HEK293 (cell line): Measurements from ENCODE around the gene RNU1-1.

Experiments used
- CTCF ChIA-PET: fragments of 350-600 bp; formaldehyde crosslinking; extraction: SDS; loops from one replicate; lab custom pipeline; 2021; ENCODE audit warnings: antibody characterized with exemption; lab: Yijun Ruan, JAX
- POLR2A ChIA-PET: fragments of 300-600 bp; formaldehyde crosslinking; extraction: SDS; loops from one replicate; lab custom pipeline; 2020; ENCODE audit warnings: antibody characterized with exemption, inconsistent platforms; lab: Yijun Ruan, JAX
- H3K27ac ChIP-seq: fragments of 200-500 bp; sonication (Bioruptor generic); 2 replicates; pipeline ENCODE4 v1.5.1; 2014; ENCODE audit warnings: low read depth, low read length, control low read depth, inconsistent platforms; ENCODE audit errors: extremely low read depth
- H3K36me3 ChIP-seq, 2 experiments: fragments of 200-500 bp in 1 of 2; sonication (Bioruptor generic) in 1 of 2; 1 replicate in 1 of 2; 2 replicates in 1 of 2; pipeline ENCODE4 v1.5.1; 2014 to 2017; ENCODE audit warnings: inconsistent platforms in 2 of 2, low read length in 2 of 2; ENCODE audit not compliant: control insufficient read depth in 2 of 2, insufficient read depth in 1 of 2
- H3K4me1 ChIP-seq: fragments of 200-500 bp; sonication (Bioruptor generic); 2 replicates; pipeline ENCODE4 v1.5.1; 2014; ENCODE audit warnings: mild to moderate bottlenecking, low read length, inconsistent platforms; ENCODE audit not compliant: control insufficient read depth, insufficient read depth
- H3K4me3 ChIP-seq: 2 replicates; pipeline ENCODE4 v1.5.1; 2011; ENCODE audit warnings: low read depth, mild to moderate bottlenecking, control low read depth, low read length, moderate library complexity
- H3K9me3 ChIP-seq: fragments of 200-500 bp; sonication (Bioruptor generic); 2 replicates; pipeline ENCODE4 v1.5.1; 2014; ENCODE audit warnings: low read depth, low read length, inconsistent platforms; ENCODE audit not compliant: control insufficient read depth, insufficient read depth
- EGR2 ChIP-seq: fragments of 450-650 bp; formaldehyde crosslinking; IDR thresholded peaks from 2 replicates; pipeline ENCODE4 v1.5.1; 2016; ENCODE audit warnings: low read depth, missing biosample characterization, missing genetic modification characterization
- FEZF1 ChIP-seq: fragments of 450-650 bp; formaldehyde crosslinking; IDR thresholded peaks from 2 replicates; pipeline ENCODE4 v1.5.1; 2016; ENCODE audit warnings: missing biosample characterization, missing genetic modification characterization
- KLF16 ChIP-seq: fragments of 450-650 bp; formaldehyde crosslinking; IDR thresholded peaks from 2 replicates; pipeline ENCODE4 v1.5.1; 2017; ENCODE audit warnings: missing biosample characterization, missing genetic modification characterization
- MYNN ChIP-seq: fragments of 450-650 bp; formaldehyde crosslinking; IDR thresholded peaks from 2 replicates; pipeline ENCODE4 v1.5.1; 2016; ENCODE audit warnings: missing biosample characterization, missing genetic modification characterization, borderline replicate concordance
- PATZ1 ChIP-seq: fragments of 450-650 bp; formaldehyde crosslinking; IDR thresholded peaks from 2 replicates; pipeline ENCODE4 v1.5.1; 2016; ENCODE audit warnings: missing biosample characterization, missing genetic modification characterization
- REPIN1 ChIP-seq: fragments of 450-650 bp; formaldehyde crosslinking; IDR thresholded peaks from 2 replicates; pipeline ENCODE4 v1.5.1; 2017; ENCODE audit warnings: missing biosample characterization, missing genetic modification characterization, low read depth
- SALL2 ChIP-seq: fragments of 450-650 bp; formaldehyde crosslinking; IDR thresholded peaks from 2 replicates; pipeline ENCODE4 v1.5.0; 2017; ENCODE audit warnings: missing biosample characterization, mild to moderate bottlenecking, missing genetic modification characterization, borderline replicate concordance
- SETDB1 ChIP-seq: IDR thresholded peaks from one replicate; pipeline ENCODE4 v1.6.1; 2017; ENCODE audit warnings: mild to moderate bottlenecking, low read length, moderate library complexity, mixed read lengths; ENCODE audit not compliant: insufficient read length
- ZBTB20 ChIP-seq: fragments of 450-650 bp; formaldehyde crosslinking; IDR thresholded peaks from 2 replicates; pipeline ENCODE4 v1.5.1; 2016; ENCODE audit warnings: missing biosample characterization, missing genetic modification characterization
- ZFP3 ChIP-seq: fragments of 450-650 bp; formaldehyde crosslinking; IDR thresholded peaks from 2 replicates; pipeline ENCODE4 v1.5.1; 2016; ENCODE audit warnings: low read depth, missing biosample characterization, missing genetic modification characterization
- ZFP69B ChIP-seq: fragments of 450-650 bp; formaldehyde crosslinking; IDR thresholded peaks from 2 replicates; pipeline ENCODE4 v1.5.1; 2016; ENCODE audit warnings: missing biosample characterization, missing genetic modification characterization
- ZNF132 ChIP-seq: fragments of 450-650 bp; formaldehyde crosslinking; IDR thresholded peaks from 2 replicates; pipeline ENCODE4 v1.5.1; 2017; ENCODE audit warnings: missing biosample characterization, missing genetic modification characterization, borderline replicate concordance
- ZNF138 ChIP-seq: fragments of 450-650 bp; formaldehyde crosslinking; IDR thresholded peaks from 2 replicates; pipeline ENCODE4 v1.5.1; 2016; ENCODE audit warnings: missing biosample characterization, missing genetic modification characterization, borderline replicate concordance
- ZNF157 ChIP-seq: fragments of 450-650 bp; formaldehyde crosslinking; IDR thresholded peaks from 2 replicates; pipeline ENCODE4 v1.5.1; 2016; ENCODE audit warnings: missing biosample characterization, missing genetic modification characterization
- ZNF169 ChIP-seq: fragments of 450-650 bp; formaldehyde crosslinking; IDR thresholded peaks from 2 replicates; pipeline ENCODE4 v1.5.1; 2016; ENCODE audit warnings: missing biosample characterization, missing genetic modification characterization
- ZNF184 ChIP-seq: fragments of 450-650 bp; IDR thresholded peaks from 2 replicates; pipeline ENCODE4 v1.5.1; 2018; ENCODE audit warnings: missing biosample characterization, mild to moderate bottlenecking, missing genetic modification characterization
- ZNF19 ChIP-seq: fragments of 450-650 bp; formaldehyde crosslinking; IDR thresholded peaks from 2 replicates; pipeline ENCODE4; 2016; ENCODE audit warnings: missing biosample characterization, missing genetic modification characterization, low read depth
- ZNF23 ChIP-seq: fragments of 450-650 bp; formaldehyde crosslinking; IDR thresholded peaks from 2 replicates; pipeline ENCODE4 v1.5.1; 2016; ENCODE audit warnings: missing biosample characterization, missing genetic modification characterization, borderline replicate concordance
- ZNF248 ChIP-seq: fragments of 450-650 bp; formaldehyde crosslinking; IDR thresholded peaks from 2 replicates; pipeline ENCODE4 v1.5.1; 2017; ENCODE audit warnings: missing biosample characterization, missing genetic modification characterization
- ZNF311 ChIP-seq: fragments of 450-650 bp; formaldehyde crosslinking; IDR thresholded peaks from 2 replicates; pipeline ENCODE4 v1.5.1; 2017; ENCODE audit warnings: missing biosample characterization, missing genetic modification characterization, borderline replicate concordance
- ZNF571 ChIP-seq: fragments of 450-650 bp; formaldehyde crosslinking; IDR thresholded peaks from 2 replicates; pipeline ENCODE4 v1.5.0; 2017; ENCODE audit warnings: missing biosample characterization, missing genetic modification characterization
- ZNF658 ChIP-seq: fragments of 450-650 bp; formaldehyde crosslinking; IDR thresholded peaks from 2 replicates; pipeline ENCODE4; 2016; ENCODE audit warnings: missing biosample characterization, missing genetic modification characterization
- ZNF677 ChIP-seq: fragments of 450-650 bp; IDR thresholded peaks from 2 replicates; pipeline ENCODE4 v1.5.0; 2018; ENCODE audit warnings: missing biosample characterization, mild to moderate bottlenecking, missing genetic modification characterization, moderate library complexity
- ZNF704 ChIP-seq: fragments of 450-650 bp; formaldehyde crosslinking; IDR thresholded peaks from 2 replicates; pipeline ENCODE4 v1.5.1; 2016; ENCODE audit warnings: missing biosample characterization, missing genetic modification characterization
- ZNF785 ChIP-seq: fragments of 450-650 bp; formaldehyde crosslinking; IDR thresholded peaks from 2 replicates; pipeline ENCODE4 v1.5.1; 2016; ENCODE audit warnings: missing biosample characterization, missing genetic modification characterization
- ZNF830 ChIP-seq: fragments of 450-650 bp; IDR thresholded peaks from 2 replicates; pipeline ENCODE4 v1.5.0; 2018; ENCODE audit warnings: missing biosample characterization, missing genetic modification characterization, low read depth, mild to moderate bottlenecking, moderate library complexity
- ZNF837 ChIP-seq: fragments of 450-650 bp; formaldehyde crosslinking; IDR thresholded peaks from 2 replicates; pipeline ENCODE4 v1.5.1; 2016; ENCODE audit warnings: missing biosample characterization, missing genetic modification characterization
- ZSCAN23 ChIP-seq: fragments of 450-650 bp; formaldehyde crosslinking; IDR thresholded peaks from 2 replicates; pipeline ENCODE4 v1.5.1; 2016; ENCODE audit warnings: missing biosample characterization, missing genetic modification characterization
- TF ChIP-seq, protein P1 (sequence below): fragments of 450-650 bp; formaldehyde crosslinking; IDR thresholded peaks from 2 replicates; pipeline ENCODE4 v1.5.1; 2017; ENCODE audit warnings: missing biosample characterization, missing genetic modification characterization
- TF ChIP-seq, protein P2 (sequence below): fragments of 450-650 bp; formaldehyde crosslinking; IDR thresholded peaks from 2 replicates; pipeline ENCODE4 v1.5.1; 2016; ENCODE audit warnings: missing biosample characterization, missing genetic modification characterization, borderline replicate concordance

RNU1-1 gene

DNA sequence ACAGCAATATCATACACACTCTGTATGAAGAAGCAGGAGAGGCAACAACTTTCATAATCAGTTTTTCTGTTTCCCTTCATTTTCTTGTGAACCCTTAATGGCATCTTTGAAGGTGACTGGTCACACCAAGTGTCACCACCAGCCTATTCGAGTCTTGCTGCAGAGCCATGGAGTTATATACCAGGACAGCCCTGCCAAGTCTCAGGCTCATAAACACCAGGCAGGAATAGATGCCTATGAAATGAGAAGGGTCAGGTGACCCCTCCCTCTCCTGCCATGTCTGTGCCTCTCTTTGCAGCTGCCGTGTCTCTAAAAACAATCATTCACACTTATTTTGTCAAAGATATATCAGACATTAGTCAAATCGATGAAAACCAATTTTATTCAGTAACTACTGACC is 45.5 kb downstream of the RNU1-1 start:
- Histone ChIP-seq H3K36me3 (peaks cover 3 to 49% of the 10 kb centered on the region in 2 experiments; a peak in 2 of 3 replicates), H3K9me3 (no peaks in the 10 kb centered on the region), H3K4me3 (no peak overlapping the region), H3K27ac (no peak overlapping the region), H3K4me1 (no peaks in the 10 kb centered on the region)
- CTCF ChIA-PET = no interaction called here
- POLR2A ChIA-PET = no interaction called here
- TF ChIP-seq ZNF169 (tag by site-specific recombination) = no peak
- TF ChIP-seq ZNF184 (tag by site-specific recombination) = no peak
- TF ChIP-seq KLF16 (tag by site-specific recombination) = no peak
- TF ChIP-seq ZNF19 (tag by site-specific recombination) = no peak
- TF ChIP-seq, protein P1, sequence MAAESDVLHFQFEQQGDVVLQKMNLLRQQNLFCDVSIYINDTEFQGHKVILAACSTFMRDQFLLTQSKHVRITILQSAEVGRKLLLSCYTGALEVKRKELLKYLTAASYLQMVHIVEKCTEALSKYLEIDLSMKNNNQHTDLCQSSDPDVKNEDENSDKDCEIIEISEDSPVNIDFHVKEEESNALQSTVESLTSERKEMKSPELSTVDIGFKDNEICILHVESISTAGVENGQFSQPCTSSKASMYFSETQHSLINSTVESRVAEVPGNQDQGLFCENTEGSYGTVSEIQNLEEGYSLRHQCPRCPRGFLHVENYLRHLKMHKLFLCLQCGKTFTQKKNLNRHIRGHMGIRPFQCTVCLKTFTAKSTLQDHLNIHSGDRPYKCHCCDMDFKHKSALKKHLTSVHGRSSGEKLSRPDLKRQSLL (tag by site-specific recombination) = no peak
- TF ChIP-seq ZNF704 (tag by site-specific recombination) = no peak
- no peak for TF ChIP-seq ZNF830 (tag by site-specific recombination)
- no peak for TF ChIP-seq FEZF1 (tag by site-specific recombination)
- no peak for TF ChIP-seq ZBTB20 (tag by site-specific recombination)
- TF ChIP-seq EGR2 = no peak
- TF ChIP-seq, protein P2, sequence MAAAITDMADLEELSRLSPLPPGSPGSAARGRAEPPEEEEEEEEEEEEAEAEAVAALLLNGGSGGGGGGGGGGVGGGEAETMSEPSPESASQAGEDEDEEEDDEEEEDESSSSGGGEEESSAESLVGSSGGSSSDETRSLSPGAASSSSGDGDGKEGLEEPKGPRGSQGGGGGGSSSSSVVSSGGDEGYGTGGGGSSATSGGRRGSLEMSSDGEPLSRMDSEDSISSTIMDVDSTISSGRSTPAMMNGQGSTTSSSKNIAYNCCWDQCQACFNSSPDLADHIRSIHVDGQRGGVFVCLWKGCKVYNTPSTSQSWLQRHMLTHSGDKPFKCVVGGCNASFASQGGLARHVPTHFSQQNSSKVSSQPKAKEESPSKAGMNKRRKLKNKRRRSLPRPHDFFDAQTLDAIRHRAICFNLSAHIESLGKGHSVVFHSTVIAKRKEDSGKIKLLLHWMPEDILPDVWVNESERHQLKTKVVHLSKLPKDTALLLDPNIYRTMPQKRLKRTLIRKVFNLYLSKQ (tag by site-specific recombination) = no peak
- TF ChIP-seq ZNF677 (tag by site-specific recombination) = no peak
- no peak for TF ChIP-seq ZNF785 (tag by site-specific recombination)
- no peak for TF ChIP-seq ZNF311 (tag by site-specific recombination)
- TF ChIP-seq ZFP69B = no peak
- TF ChIP-seq SETDB1 = no peak
- TF ChIP-seq MYNN = no peak
- no peak for TF ChIP-seq SALL2
- TF ChIP-seq ZNF837 (tag by site-specific recombination) = no peak
- TF ChIP-seq ZNF658 (tag by site-specific recombination) = no peak

DNA sequence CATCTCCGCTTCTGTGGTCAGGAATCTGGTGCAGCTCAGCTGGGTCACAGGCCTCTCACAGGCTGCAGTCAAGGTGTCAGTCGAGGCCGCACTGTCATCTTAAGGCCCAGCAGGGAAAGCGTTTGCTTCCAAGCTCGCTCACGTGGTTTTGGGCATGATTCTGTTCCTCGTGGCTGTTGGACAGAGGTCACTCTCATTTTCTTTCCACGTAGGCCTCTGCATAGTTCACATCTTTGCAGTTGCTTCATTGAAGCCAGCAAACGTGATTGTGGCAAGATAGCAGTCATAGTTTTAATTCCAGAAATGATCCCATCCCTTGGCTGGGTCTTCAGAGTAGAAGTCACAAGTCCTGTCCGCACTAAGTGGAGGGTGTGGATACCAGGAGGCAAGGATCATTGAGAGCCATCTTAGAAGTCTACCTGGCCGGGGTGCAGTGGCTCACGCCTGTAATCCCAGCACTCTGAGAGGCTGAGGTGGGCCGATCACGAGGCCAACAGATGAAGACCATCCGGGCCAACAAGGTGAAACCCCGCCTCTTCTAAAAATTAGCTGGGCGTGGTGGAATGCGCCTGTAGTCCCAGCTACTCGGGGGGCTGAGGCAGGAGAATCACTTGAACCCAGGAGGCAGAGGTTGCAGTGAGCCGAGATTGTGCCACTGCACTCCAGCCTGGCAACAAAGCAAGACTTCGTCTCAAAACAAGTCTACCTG is 49.0 kb downstream of the RNU1-1 start:
- Histone ChIP-seq H3K4me3 (no peak overlapping the region), H3K36me3 (peaks cover 0 to 51% of the 10 kb centered on the region in 2 experiments; a peak in 2 of 3 replicates), H3K27ac (no peak overlapping the region), H3K9me3 (no peaks in the 10 kb centered on the region), H3K4me1 (no peaks in the 10 kb centered on the region)
- ChIA-PET POLR2A (no interaction called here), CTCF (interaction anchor here (0.8 to 1.2 kb wide), 2 partner anchors 25 to 387 kb away, joined by 3 to 5 read pairs; partner anchors contain the start of gene NECAP2)
- TF ChIP-seq ZNF23 (tag by site-specific recombination) (no peak), REPIN1 (tag by site-specific recombination) (no peak), ZNF138 (tag by site-specific recombination) (no peak), PATZ1 (tag by site-specific recombination) (no peak), ZNF157 (tag by site-specific recombination) (no peak), ZNF571 (tag by site-specific recombination) (no peak), ZFP3 (tag by site-specific recombination) (no peak), ZNF248 (tag by site-specific recombination) (no peak), ZNF132 (tag by site-specific recombination) (no peak), ZSCAN23 (tag by site-specific recombination) (no peak)
- TF ChIP-seq, protein P1 (tag by site-specific recombination) = no peak
